ENCODE data around the gene TEX2.

The TEX2 gene

DNA sequence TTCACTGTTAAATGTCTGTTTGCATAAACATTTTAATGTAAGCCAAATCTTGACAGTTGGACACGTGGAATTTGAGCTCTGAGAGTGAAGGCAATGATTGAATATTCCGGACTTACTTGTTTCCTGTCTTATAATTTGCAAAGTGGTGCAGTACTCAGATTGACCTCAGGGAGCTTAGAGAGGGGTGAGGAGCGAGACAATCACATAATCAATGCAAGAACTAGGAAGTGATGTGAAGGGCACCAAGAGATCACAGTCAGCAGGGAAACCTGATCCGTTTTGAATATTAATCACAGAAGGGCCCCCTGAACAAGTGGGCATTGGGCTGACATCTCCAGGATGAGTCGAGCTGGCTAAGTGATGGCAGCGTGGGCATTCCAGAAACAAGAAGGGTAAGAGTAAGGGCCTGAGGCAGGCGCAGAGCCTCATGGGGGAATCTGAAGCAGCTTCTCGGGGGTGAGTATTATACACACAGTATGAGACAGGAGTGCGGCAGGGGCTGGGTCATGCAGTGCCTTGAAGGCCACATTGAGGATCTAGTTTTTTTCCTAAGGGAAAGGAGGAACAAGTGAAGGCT is 26.1 kb downstream of the TEX2 start:
- TF ChIP-seq, protein P1, sequence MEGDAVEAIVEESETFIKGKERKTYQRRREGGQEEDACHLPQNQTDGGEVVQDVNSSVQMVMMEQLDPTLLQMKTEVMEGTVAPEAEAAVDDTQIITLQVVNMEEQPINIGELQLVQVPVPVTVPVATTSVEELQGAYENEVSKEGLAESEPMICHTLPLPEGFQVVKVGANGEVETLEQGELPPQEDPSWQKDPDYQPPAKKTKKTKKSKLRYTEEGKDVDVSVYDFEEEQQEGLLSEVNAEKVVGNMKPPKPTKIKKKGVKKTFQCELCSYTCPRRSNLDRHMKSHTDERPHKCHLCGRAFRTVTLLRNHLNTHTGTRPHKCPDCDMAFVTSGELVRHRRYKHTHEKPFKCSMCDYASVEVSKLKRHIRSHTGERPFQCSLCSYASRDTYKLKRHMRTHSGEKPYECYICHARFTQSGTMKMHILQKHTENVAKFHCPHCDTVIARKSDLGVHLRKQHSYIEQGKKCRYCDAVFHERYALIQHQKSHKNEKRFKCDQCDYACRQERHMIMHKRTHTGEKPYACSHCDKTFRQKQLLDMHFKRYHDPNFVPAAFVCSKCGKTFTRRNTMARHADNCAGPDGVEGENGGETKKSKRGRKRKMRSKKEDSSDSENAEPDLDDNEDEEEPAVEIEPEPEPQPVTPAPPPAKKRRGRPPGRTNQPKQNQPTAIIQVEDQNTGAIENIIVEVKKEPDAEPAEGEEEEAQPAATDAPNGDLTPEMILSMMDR (IDR thresholded peaks at IDR 0.05; ENCODE audit: low read depth, low read length), result peak; percentile 42
- no peaks in the 10 kb centered on the region for H3K9me3 ChIP-seq
- DNase-seq, result no peak

DNA sequence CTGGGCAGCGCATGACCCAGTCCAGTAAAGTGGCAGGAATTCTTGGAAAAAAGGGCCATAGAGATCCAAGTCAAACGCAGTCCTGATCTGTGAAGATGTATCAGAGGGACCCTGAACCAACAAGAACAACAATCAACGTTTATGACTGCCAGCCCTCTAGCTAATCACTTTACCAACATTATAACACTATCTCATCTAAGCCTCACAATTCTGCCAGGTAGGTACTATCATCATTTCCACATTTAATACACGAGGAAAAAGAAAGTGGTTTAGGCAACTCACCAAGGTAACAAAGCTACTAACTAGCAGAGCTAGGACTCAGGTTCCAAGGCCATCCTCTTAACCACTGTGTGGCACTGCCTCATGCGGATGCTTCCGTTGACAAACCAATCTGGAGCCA is 28.1 kb downstream of the TEX2 start:
- Histone ChIP-seq H3K36me3 (no peaks in the 10 kb centered on the region), H3K9me3 (no peaks in the 10 kb centered on the region), H3K4me3 (ENCODE audit: low read depth, low read length) (no peak overlapping the region), H3K27me3 (no peaks in the 10 kb centered on the region), H3K4me1 (peaks cover 12% of the 10 kb centered on the region)
- no peak for DNase-seq
- TF ChIP-seq, protein P1 (IDR thresholded peaks at IDR 0.05; ENCODE audit: low read depth, low read length), result no peak

More for the DNA sequence above, 26.1 kb downstream of the TEX2 start:
- Histone ChIP-seq H3K4me3 (ENCODE audit: low read depth, low read length) (no peak overlapping the region), H3K27me3 (no peaks in the 10 kb centered on the region), H3K36me3 (no peaks in the 10 kb centered on the region), H3K4me1 (peaks cover 13% of the 10 kb centered on the region)

DNA sequence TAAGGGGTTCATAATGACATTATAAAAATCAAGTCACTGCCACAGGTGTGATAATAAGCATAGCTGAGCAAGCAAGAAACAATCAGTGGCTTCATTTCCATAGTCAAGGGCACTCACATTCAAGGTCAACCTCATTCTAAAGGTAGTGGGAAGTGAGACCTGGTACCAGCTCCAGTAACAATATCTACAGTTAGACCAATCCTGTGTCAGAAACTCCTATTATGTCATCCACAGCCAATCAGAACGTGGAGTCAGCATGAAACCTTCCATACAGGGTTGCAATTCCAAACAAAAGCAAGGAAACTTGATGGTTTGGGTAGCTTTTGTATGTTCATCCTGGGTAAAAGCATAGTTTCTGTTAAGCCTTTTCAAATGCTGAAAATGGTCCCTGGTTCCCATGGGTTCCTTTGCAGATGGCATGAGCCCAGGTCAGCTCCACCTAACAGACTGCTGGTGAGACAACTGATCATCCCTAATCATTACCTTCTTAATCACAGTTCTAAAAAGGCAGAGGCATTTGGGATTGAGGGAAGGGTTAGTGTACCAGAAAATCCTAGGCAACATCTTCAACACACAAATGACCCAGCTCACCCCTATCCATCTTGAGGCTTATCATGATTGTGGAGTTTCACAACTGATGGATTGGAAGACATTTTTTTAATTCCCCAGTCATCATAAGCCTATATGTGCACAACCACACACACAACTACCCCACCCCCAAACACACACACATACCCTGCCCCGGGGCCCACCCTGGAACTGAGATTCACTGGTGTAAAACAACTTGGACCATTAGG is 30.4 kb downstream of the TEX2 start:
- Histone ChIP-seq H3K4me1 (peaks cover 12% of the 10 kb centered on the region), H3K36me3 (no peaks in the 10 kb centered on the region), H3K27me3 (no peaks in the 10 kb centered on the region), H3K4me3 (ENCODE audit: low read depth, low read length) (no peak overlapping the region), H3K9me3 (no peaks in the 10 kb centered on the region)
- DNase-seq, result no peak
- TF ChIP-seq, protein P1 (IDR thresholded peaks at IDR 0.05; ENCODE audit: low read depth, low read length), result no peak

DNA sequence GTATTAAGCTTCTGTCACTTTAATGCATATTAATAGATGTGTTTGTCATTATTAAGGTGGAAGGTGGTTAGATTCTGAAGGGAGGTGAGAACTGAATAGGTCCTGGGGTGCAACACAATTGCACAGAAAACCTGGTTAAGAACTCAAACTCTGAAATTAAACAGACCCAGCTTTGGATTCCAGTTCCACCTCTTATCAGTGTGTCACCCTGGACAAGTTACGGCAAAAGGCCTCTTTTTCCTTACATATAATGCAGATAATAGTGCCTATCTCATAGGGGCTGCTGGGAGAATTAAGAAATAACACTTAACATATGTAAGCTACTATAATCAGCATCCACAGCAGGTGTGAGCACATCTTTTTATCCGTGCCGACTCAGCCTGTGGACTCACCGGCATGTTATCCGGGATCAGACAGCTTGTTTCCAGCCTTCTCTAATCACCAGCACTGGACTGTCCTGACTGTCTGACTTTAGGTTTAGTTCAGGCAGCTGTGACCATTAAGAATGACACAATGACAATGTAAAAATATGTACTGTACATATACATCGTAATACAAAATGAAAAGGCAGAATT is 31.4 kb downstream of the TEX2 start:
- H3K27me3 ChIP-seq, result no peaks in the 10 kb centered on the region
- no peak for DNase-seq
- no peak overlapping the region for H3K4me3 ChIP-seq (ENCODE audit: low read depth, low read length)
- TF ChIP-seq, protein P1 (IDR thresholded peaks at IDR 0.05; ENCODE audit: low read depth, low read length), result no peak
- H3K36me3 ChIP-seq, result no peaks in the 10 kb centered on the region
- no peaks in the 10 kb centered on the region for H3K9me3 ChIP-seq
- peaks cover 12% of the 10 kb centered on the region for H3K4me1 ChIP-seq

DNA sequence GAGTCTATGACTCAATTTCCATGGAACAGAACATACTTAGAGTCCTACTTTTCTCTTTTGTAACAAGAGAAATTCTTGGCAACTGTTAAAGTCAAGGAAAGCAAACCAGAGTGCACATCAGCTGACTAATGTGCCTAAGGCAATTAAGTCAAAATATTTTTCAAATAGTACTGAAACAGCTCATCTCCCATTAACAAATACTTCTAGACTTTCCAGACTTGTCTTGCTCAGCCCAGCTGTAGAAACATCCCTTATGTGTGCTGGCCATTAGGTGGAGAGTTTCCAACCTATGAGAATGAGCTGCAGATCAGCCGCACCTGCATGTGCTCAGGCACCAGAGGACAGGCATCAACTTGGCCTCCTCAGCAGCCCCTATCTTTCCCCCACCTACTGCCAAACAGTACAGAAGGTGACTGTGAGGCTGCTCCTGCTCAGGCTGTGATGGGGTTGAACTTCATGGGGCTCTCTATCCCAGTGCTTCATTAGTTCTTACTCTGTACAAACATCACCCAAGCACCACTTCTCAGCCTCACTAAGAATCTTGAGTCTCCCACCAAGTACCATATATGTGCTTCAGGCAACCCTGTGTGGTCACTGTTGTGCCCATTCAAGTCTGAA is 32.2 kb downstream of the TEX2 start:
- no peaks in the 10 kb centered on the region for H3K27me3 ChIP-seq
- no peak for DNase-seq
- H3K36me3 ChIP-seq, result no peaks in the 10 kb centered on the region
- TF ChIP-seq, protein P1 (IDR thresholded peaks at IDR 0.05; ENCODE audit: low read depth, low read length), result no peak
- no peaks in the 10 kb centered on the region for H3K9me3 ChIP-seq
- peaks cover 12% of the 10 kb centered on the region for H3K4me1 ChIP-seq
- H3K4me3 ChIP-seq (ENCODE audit: low read depth, low read length), result no peak overlapping the region
